IPS-NIHi7 (cell line): ENCODE results near the gene PLXNA1.

Source experiments
- DNase-seq: peaks from one replicate; pipeline ENCODE4 v3.0.0; 2012; ENCODE audit warnings: mixed read lengths; ENCODE audit errors: extremely low spot score

PLXNA1 gene

DNA sequence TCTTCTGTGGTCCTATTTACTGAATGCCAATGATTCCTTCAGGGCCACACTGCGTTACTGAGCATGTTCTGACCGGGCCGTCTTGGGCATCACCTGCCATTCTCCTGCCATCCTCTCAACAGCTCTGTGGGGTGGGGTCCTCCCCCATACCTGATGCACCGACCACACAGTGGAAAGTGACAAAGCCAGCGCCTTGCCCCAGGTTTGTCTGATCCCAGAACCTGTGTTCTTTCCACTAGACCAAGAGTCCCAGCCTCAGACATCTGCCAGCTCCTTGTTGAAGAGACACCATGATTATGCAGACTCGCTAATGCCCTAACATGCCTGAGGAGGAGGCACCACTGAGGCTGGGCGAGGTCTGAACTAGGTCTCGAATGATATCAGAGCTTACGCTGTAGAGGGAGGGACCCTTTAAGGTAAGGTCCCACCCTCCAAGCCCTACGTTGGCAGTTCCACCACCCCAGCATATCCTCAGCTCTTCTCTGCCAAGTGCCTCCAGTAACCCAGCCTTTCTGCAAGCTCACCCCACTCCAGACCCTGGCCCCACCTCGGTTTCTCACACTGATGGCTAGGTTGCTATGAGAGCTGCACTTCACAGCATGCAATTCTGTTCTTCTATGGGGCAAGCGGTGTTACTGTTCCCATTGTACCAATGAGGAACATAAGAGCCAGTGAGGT is 29.8 kb upstream of the PLXNA1 start:
- no peak for DNase-seq

DNA sequence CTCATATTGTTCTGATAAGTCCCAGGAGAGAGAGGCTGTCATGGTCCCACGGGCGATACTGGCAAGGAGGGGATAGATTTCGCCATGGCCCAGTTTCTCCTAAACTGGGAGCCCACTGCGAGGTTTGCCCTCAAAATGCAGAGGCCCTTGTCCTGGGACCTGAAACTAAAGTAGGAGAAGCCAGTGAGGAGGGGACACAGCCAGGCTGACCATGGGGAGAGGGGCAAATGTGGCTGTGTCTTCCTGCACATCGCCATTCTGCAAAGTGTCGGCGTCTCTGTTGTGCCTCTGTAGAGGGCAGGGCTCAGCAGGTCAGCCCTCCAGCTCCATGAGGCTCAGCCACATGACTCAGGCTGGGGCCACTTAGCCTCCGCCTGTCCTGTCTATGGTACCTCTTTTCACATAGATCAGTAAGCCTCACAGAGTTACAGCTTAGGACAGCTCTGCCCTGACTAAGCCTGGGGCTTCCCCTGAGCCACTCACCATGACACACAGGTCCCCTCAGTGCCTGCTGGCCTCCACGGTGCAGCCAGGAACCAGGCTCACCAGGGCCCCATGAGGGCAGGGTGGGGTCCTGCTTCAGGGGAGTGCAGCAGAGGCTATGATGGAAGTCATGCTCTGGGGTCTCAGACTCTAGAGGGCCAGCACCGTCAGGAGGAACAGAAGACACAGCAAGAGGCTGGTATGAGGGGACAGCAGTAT is 28.6 kb upstream of the PLXNA1 start:
- DNase-seq = no peak

DNA sequence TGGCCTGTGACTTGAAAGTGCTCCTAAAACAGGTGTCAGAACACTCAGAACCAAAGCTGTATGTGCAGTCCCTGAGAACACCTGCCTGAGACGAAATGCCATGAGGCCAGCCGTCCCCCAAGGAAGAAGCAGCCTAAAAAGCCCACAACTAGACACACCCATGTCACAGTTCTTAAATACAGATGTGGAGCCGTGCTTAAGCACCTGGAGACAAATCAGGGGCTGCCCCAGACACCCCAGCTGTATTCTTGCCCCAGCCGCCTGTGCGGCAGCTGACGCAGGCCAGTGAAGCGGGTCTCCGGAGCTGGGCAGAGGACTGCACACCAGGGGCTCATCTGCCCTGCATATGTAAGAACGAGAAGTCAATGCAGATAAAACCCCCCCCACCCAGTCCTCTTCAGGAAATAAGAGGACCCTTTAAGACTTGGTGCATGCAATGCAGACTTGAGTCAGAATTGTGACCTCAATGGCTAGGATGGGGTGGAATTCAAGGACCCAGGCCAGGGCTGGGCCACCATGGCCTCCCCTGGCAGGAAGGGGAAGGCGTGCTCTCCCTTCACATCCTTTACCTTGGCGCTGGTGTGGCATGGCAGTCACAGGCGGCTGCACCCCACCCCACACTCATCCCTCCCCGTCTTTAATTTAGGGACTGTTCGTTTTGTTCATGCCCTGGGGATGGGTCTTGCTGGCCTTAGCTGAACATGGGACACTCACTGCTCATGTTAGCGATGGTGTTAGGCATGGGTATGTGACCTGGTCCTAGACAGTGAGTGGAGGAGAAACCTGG is 27.7 kb upstream of the PLXNA1 start:
- DNase-seq = no peak

DNA sequence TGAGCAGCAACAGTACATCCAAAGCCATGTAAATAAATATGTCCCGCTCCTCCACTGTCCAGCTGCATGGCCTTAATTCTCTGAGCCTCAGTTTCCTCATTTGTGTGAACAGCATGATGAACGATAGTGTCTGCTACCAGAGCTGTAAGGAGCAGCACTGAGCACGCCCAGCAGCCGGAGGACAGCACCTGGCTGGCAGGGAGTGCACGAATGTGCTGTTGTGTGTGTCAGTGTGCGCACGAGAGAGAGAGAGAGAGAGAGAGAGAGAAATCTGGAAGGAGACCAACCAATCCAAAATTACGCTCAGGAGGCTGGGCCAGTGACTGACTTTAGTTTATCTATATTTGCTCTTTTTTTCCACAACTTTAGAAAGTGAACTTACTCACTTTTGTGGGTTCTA is 26.6 kb upstream of the PLXNA1 start:
- DNase-seq = no peak

DNA sequence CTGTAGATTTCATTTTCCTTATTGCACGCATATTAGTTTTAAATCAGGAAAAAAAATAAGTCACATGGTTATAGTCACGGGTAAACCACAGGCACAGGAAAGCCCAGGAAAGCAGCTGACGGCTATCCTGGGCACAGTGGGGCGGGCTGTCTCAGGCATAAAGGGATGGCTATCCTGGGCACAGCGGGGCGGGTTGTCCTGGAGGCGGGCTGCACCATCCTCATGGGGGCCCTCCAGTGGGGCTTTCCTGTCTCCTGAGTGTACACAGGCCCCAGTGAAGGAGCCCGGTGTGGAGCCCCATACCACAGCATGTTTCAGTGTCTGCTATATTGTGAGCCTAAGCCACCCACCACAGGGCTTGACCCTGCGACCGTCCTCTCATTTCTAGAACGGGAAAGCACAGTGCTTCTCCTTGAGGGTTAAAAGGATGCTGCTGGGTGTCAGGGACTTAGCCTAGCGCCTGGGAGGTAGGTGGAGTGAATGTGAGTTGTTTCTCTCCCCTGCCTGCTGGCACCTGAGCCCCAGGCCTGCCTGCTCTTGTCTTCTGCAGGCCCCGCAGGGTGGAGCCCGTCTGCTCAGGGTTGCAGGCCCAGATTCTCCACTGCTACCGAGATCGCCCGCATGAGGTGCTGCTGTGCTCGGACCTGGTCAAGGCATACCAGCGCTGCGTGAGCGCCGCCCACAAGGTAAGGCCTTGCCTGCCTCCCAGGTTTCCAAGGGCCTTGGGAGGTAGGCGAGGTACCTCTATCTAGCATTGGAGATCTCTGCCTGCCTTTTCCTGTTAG is 25.9 kb upstream of the PLXNA1 start:
- no peak for DNase-seq

DNA sequence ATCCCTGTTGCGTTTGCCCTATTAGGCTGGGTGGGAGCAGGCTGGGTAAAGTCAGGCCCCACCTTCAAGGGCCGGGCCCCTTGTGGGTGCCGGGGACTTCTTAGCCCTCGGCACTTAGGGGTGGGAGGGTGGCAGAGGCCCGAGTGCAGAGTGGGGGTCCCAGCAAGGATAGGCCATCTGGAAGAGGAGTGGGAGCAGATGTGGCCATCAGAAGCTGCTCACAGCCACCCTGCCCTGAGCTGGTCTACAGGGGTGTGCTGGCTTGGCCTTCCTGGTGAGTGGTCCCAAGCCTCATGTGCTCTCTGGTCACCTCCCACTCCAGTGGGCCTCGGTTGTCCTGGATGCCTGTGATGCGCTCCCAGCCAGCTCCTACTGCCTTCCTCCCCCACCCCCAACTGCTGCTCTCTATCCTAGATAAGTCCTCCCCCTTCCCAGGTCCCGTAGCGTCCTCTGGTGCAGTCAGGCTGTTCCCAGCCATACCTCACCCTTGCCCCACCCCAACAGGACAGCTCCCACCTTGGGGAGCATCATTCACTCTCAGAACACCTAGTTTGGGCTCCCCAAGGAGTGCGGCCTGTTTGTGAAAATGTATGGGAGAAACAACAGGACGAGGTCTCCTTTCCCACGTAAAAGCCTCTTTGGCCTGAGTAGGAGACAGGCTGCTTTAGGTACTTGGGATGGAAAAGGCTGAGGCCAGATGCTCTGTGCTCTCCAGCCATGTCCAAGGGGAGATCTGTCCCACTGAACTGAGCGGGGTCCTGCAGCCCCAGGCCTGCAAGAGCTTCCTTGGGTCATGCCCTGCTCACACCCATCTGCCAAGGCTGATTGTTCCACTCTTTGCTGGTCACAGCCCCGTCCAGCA is 24.9 kb upstream of the PLXNA1 start:
- no peak for DNase-seq

DNA sequence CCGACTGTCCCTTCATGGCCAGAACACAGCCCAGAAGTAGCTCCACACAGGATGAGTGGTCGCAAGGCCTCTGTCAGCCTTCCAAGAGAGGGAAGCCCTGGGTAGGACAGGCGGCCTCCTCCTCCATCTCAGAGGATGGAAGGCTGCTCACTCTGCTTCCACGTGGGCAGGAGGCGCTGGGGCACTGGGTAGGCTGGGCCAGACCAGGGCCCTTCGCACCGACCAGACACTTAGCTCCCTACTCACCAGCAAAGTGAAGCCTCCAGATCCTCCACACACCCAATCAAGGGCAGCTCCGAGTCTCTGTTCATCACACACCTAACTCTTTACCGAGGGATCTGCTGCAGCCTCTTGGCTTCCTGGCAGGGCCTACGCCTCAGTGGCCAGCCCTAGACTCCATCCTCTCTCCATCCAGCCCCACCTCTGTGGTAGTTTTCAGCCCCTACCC is 24.3 kb upstream of the PLXNA1 start:
- no peak for DNase-seq

DNA sequence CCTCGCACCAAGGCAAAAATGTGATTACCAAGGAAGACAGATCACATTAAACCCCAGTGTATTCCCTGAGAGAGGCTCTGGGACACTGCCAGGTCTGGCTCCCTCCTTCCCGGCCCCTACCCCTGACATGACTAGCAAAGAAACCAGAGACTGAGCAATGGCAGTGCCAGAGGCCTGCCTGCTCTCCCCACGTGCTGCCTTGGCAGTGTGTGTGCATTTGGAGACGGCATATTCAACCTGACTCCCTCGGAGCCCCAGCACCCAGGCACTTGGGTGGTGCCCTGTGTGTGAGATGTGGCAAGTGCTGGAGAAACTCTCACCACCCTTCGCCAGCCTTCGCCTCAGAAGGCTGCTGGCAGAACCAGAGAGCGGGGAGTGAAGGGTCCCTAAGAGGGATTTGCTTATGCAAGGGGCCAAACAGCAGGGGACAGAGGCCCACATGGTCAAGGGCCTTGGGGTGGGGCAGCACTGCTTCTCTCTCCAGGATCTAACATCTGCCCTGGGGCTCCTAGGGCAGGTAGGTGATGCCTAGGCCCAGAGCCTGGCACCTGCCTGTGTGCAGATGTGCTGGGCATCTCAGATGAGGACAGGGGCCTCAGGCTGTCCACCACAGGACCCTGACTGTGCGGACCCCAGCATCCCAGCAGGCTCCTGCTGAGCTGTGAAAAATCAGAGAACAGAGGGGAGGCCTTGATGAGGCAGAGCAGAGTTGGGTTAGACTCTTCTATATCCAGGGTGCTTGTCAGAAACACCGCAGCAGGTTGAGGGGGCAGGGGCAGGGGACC is 23.6 kb upstream of the PLXNA1 start:
- DNase-seq = no peak

DNA sequence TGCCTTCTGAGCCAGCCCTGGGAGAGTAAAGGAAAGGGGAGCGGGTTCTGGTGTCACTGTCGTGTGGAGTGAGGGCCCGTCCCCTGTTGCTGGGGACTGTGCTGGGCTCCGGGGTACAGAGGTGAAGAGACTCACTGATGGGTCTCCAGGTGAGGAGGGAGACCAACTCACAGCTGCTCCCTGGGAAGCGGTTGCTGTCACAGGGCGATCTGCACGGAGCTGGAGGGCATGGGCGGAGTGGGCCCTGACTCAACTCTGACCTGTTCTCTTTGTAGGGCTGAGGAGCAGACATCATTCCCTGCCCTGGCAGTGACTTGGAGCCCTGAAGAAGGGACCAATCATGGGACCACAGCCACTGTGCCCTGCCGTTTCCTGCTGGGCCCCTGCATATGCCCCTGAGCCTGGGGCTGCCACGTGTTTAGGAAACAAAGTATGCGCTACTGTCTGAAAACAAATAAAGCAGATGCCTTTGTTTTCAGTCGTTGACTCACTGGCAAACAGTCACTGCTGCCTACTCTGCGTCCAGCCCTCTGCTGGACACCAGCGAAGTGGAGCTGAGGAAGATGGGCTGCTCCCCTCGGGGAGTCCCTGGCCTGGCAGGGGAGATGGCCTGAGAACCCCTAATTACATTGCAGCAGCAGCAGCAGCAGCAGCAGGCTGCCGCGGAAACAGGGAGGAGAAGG is 22.9 kb upstream of the PLXNA1 start:
- DNase-seq = no peak

DNA sequence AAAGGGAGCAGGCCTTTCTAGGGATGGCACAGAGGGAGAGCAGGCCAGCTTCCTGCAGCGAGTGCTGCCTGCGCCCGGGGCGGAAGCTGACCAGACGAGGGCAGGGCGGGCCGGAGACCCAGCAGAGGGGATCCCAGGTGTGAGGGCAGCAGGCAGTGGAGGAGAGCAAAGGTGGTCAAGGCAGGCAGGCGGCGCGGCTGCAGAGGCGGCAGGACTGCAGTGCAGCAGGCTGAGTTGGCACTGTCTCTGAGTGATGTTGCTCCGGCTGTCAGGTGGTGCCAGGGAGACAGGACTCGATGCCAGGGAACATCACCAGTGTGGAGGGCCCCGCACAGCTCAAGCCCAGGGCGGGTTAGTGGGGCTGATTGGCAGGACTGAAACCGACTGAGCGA is 22.3 kb upstream of the PLXNA1 start:
- no peak for DNase-seq

DNA sequence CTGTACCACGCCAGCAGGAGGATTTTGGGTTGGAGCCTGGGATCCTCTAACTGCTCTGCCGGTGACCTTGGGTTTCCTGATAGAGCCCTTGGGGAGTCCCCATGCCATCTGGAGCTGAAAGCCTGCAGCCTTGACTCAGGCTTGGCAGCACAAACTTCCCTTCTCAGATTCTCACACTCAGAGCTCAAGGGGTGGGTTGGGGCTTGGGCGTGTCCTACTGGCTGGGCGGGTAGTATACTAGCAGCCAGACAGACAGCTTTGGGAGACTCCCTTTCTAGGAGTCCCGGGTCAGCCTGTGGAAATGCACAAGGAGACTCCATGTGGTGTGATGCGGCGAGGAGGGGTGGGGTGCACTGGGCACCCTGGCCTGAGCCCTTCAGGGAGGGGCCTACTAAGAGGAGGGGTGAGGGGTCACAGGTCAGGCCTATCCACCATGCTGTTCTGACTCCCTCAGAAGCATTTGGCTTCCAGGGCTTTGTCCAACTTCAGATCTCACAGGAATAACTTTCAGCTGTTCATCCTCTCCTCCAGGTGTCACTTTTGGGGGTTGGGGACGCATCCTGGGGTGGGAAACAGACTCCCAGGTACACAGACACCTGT is 21.6 kb upstream of the PLXNA1 start:
- no peak for DNase-seq

DNA sequence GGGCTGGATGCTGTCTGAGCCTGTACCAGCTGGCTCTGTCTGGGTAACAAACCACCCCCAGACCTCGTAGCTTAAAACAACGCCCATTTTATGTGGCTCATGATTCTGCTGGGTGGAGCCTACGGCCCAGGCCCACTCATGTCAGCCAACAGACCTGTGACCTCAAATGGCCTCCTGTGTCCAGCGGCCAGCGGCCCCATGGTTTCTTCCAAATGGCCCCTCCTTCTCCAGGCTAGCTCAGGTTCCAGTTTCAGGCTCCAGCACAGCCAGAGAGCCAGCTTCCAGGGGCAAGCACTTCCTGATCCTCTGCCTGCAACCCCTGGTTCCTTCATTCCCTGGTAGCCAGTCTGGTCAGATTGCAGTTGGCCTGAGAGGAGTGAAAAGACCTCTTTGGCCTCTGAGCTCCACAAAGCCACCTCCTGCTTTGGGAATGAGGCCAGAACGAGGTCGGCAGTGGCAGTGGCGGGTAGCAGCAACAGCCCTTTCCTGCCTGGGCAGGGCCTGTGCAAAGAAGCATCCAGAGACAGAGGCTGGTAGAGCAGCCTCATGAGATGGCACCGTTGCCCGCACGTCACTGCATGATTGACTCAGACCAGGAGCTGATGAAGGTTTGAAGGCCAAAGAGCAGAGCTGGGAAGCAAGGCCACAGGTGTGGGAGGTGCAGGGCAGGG is 21.0 kb upstream of the PLXNA1 start:
- no peak for DNase-seq

DNA sequence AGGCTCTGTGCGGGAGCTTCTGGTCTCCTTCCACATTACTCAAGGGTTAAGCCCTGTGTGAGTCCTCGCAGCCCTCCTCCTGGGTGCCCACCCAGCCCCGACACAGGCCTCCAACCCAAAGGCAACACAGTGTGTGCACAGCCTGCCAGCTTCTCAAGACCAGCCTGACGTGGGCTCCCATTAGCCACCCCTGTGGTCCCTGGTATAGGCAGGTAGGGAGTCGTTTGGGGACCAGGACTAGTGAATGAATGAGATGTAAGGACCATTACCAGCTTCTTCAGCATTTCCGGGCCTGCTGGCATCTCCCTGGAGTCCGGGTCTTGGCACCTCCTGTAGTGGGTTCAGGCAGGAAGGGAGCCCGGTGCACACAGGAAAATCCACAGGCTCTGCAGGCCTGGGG is 20.2 kb upstream of the PLXNA1 start:
- DNase-seq = no peak

DNA sequence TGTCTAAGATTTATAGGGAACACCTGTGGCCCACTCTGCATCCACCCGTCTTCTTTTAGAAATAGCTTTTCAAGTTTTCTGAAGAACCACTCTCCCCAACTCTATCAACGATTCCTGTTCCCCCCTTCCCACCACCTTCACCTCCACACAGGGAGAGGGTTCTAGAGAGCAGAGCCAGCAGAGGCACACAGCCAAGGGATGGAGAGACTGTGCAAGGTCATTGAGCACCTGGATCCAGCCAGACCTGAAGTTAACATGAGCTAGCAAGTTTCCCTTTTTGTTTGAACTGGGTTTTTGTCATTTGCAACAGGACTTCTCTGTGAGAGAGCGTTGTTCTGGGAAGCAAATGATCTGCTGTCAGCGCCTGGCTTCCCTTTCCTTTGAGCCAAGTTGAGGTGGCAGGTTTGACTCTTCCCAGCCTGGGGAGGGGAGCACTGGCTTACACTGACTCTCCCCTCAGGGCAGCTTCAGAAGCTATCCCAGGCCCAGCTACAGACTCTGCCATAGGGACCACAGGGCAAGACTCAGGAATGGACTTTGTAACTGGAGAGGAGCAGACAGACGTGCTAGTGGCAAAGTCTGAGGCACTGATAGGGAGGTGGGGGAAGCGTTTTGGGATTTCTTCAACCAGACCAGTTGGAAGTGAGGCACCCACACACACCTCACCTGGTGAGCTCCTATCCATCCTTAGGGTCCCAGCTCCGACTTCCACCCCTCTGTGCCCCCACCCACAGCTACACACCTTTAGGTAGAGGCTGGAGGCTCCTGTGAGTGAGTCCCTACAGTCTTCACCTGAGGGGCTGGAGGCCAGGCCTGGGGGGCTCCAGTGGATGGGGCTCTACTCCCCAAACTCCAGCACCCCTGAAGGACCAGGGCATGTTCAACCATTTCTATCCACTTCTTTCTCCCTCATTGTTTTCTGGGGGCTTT is 19.4 kb upstream of the PLXNA1 start:
- DNase-seq = no peak

DNA sequence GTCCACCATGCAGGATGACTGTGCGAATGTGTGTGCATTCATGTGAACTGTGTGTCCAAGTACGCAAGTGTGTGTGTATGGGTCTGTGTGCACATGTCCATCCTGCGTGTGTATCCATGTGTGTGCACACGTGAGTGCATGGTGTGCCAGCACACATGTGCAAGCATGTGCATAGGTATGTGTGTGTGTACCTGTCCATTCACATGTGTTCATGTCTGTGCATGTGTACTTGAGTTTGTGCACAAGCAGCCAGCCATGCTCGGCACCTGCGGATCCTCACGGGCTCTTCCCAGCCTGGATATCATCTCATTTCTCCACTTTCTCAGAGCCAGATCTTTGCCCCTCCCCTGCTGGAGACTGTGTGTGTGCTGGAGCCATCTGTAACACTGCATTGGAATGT is 18.7 kb upstream of the PLXNA1 start:
- DNase-seq = no peak

DNA sequence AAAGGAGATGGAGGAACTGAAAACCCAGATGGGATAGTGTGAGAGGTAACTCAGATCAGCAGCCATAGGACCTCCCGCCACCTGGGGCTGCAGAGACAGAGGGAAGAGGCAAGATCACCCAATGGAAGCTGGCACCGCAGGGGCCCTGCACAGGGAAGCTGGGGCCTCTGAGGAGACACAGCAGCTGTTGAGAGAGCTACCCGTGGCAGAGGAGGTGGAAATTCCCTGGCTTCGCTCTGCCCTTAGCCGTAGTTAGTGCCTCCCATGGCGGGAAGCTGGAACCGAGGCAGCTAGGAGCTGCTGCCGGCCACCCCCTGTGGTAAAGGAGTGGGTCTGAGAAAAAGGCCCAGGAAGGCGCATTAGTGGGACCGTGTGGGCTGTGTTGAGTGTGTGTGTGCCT is 18.0 kb upstream of the PLXNA1 start:
- no peak for DNase-seq

DNA sequence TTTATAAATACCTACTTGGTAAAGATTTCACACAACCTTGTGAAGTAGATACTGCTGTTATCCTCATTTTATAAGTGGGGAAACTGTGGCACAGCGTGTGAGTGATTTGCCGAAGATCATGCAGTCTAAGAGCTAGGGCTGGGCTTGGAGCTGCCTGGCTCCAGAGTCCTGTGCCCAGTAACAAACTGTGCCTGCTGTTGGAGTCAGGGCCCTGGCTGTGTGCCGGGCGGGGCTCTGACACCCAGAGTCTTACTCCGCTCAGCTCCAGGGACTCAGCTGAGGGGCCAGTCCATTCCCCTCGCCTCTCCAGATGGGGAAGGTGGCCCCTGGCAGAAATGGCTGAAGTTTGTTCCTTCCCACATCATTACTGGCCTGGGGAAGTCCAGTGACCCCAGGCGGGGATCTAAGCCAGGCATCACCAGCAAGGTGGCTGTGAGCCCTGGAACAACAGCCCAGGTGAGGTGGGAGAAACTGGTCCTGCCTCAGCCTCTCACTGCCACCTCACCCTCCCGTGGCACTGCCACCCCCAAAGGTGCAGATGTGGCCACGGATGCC is 17.3 kb upstream of the PLXNA1 start:
- no peak for DNase-seq
